Breast epithelium (tissue), 4 donors: Measurements from ENCODE around the gene SETD1A. TPM values are rescaled to one million over a fixed set of nuclear protein-coding genes. Genes with fewer than 3 reads are reported as not detected.
A peak's percentile ranks its signal among the peaks of the same experiment; 100 is the strongest.

Source experiments
- DNase-seq, 2 donors: peaks; one replicate each; pipeline ENCODE4 v3.0.0-alpha.2; 2019; ENCODE audit warnings: low spot score in 2 of 2
- H3K27ac ChIP-seq, 2 donors: fragments of 200-600 bp; sonication (generic) in 1 of 2; one replicate each; pipeline ENCODE4 v1.5.1; 2016 to 2019; ENCODE audit warnings: mild to moderate bottlenecking in 1 of 2
- H3K27me3 ChIP-seq, 2 donors: fragments of 200-600 bp; sonication (generic) in 1 of 2; one replicate each; pipeline versions ENCODE4 v1.5.1 to v1.6.0; 2017 to 2019; ENCODE audit warnings: control low read depth in 1 of 2, mild to moderate bottlenecking in 1 of 2
- H3K36me3 ChIP-seq: fragments of 200-600 bp; one replicate; pipeline ENCODE4 v1.5.1; 2019
- H3K4me1 ChIP-seq, 2 donors: fragments of 200-600 bp; sonication (generic); one replicate each; pipeline ENCODE4 v1.5.1; 2016 to 2019; ENCODE audit warnings: control low read depth in 1 of 2
- H3K4me3 ChIP-seq, 3 donors: fragments of 200-600 bp; sonication (generic); 1 replicate in 2 of 3; 2 replicates in 1 of 3; pipeline ENCODE4 v1.5.1; 2016 to 2019; ENCODE audit warnings: mild to moderate bottlenecking in 3 of 3, moderate library complexity in 2 of 3
- H3K9me3 ChIP-seq, 2 donors: fragments of 200-600 bp; sonication (generic) in 1 of 2; one replicate each; pipeline ENCODE4 v1.5.1; 2016 to 2019; ENCODE audit warnings: control low read depth in 1 of 2
- CTCF ChIP-seq, 3 donors: fragments of 450-650 bp; IDR thresholded peaks; one replicate each; pipeline ENCODE4 v1.5.1; 2016 to 2017; ENCODE audit warnings: antibody characterized with exemption in 3 of 3, mild to moderate bottlenecking in 3 of 3, moderate library complexity in 3 of 3
- POLR2A ChIP-seq: fragments of 450-650 bp; IDR thresholded peaks from one replicate; pipeline ENCODE4 v1.6.1; 2016; ENCODE audit warnings: antibody characterized with exemption, mild to moderate bottlenecking, moderate library complexity
- POLR2AphosphoS5 ChIP-seq, 3 donors: sonication (generic); formaldehyde crosslinking; IDR thresholded peaks; one replicate each; pipeline ENCODE4 v1.6.1; 2017; ENCODE audit warnings: antibody characterized with exemption in 3 of 3
- intact Hi-C: fragments of 100-400 bp; cut with DNase I; formaldehyde crosslinking; loops from one replicate; pipeline ENCODE4 v1.15.1; 2023; ENCODE audit warnings: low total_unique reads
- total RNA-seq, 3 donors: library from RNA; depleted of rRNA; stranded (reverse); fragments of >200 nt; gene quantifications; one replicate each; pipeline ENCODE4 v1.1.0, GENCODE V29; 2016

The SETD1A gene
- total RNA-seq, 3 donors from 2014 or later, result 4.8 to 5.6 (median 5.1) TPM

- H3K9me3 ChIP-seq, result no peaks in the 10 kb centered on the region
- no peaks in the 10 kb centered on the region for H3K36me3 ChIP-seq
- H3K4me1 ChIP-seq, result peaks cover 8 to 14% of the 10 kb centered on the region in 2 donors
- DNase-seq, result peak; percentile 82 to 95
- peak overlapping the region; percentile 91 to 94 for H3K27ac ChIP-seq
- H3K4me3 ChIP-seq, result peak overlapping the region; percentile 84 to 98 (median 98)
- no peaks in the 10 kb centered on the region for H3K27me3 ChIP-seq
- TF ChIP-seq POLR2A (no peak), CTCF (IDR thresholded peaks at IDR 0.05) (no peak), POLR2AphosphoS5 (IDR thresholded peaks at IDR 0.05) (peak in 2 of 3 donors; percentile 8 to 45)
- intact Hi-C loops, result loop anchor here (10.0 kb wide), 1 partner anchor 87 kb away; the partner anchor contains the start of gene STX4
Measured at GRCh38 chr16:30947859-30948666, 9.5 kb upstream of the SETD1A start.

GRCh38 chr16:30948667-30949649 is 8.6 kb upstream of the SETD1A start, which contains the start of gene ORAI3:
Gene ORAI3 (plus strand): TSS chr16:30949068. CDS start chr16:30949290, 222 bp downstream.
- DNase-seq, result peak; percentile 68 to 76

DNA sequence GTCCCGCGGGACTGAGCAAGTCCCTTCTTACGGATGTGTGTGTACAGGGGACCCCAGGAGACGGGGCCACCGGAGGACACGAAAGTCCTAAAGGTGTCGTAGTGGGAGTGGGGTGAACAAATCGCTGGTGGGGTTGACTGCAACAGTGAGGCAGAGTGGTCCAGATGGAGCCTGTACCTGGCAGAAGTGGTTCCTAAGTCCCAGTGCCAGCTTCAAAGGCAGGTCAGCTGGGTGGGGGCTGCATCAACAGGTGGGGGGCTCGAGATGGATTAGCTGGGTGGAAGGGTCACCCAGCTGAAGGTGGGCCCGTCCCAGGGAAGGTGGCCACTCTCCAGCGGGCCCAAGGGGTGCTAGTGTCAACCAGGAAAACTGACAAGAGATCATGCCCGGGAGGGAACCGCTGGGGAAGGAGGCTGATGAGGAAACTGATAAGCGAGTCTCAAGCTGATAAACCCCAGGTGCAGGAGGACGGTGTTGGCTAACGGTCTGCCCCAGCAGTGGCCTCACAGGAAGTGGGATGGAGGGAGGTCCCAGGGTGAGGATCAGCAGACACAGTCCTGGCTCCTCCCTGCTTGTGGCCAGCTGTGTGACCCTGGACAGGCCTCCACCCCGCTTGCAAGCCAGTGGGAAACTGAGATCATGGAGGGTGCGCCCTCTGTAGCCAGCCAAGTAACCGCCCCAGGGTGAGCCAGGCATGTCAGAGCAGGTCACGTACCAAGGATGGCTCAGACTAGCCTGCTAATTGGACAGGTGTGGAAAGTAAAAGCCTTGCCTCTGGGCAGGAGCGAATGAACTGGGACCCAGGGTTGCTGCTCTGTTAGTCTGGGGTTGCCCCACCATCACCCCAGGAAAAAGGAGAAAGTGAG is 7.7 kb upstream of the SETD1A start:
- peak; percentile 75 to 89 for DNase-seq
- Histone ChIP-seq H3K4me1 (peaks cover 8 to 14% of the 10 kb centered on the region in 2 donors), H3K4me3 (peak overlapping the region; percentile 84 to 98 (median 98)), H3K27me3 (no peaks in the 10 kb centered on the region), H3K27ac (peak overlapping the region; percentile 91 to 94), H3K9me3 (no peaks in the 10 kb centered on the region), H3K36me3 (no peaks in the 10 kb centered on the region)
- TF ChIP-seq POLR2AphosphoS5 (IDR thresholded peaks at IDR 0.05) (peak in 1 of 3 donors; percentile 42), CTCF (IDR thresholded peaks at IDR 0.05) (no peak), POLR2A (peak; percentile 11)
- intact Hi-C loops, result loop anchor here (10.0 kb wide), 1 partner anchor 85 kb away; the partner anchor contains the start of gene STX4

More at GRCh38 chr16:30948667-30949649, 8.6 kb upstream of the SETD1A start, which contains the start of gene ORAI3:
- Histone ChIP-seq H3K4me3 (peak within 1 kb of the TSS; percentile 84 to 98 (median 98)), H3K27ac (peak within 1 kb of the TSS; percentile 91 to 94), H3K36me3 (no peaks in the 10 kb centered on the region), H3K9me3 (no peaks in the 10 kb centered on the region), H3K27me3 (no peaks in the 10 kb centered on the region), H3K4me1 (peaks cover 8 to 14% of the 10 kb centered on the region in 2 donors)
- intact Hi-C loops, result loop anchor here (10.0 kb wide), 1 partner anchor 86 kb away; the partner anchor contains the start of gene STX4
- TF ChIP-seq POLR2AphosphoS5 (IDR thresholded peaks at IDR 0.05) (peak; percentile 22 to 62 (median 60)), POLR2A (no peak), CTCF (IDR thresholded peaks at IDR 0.05) (no peak)

DNA sequence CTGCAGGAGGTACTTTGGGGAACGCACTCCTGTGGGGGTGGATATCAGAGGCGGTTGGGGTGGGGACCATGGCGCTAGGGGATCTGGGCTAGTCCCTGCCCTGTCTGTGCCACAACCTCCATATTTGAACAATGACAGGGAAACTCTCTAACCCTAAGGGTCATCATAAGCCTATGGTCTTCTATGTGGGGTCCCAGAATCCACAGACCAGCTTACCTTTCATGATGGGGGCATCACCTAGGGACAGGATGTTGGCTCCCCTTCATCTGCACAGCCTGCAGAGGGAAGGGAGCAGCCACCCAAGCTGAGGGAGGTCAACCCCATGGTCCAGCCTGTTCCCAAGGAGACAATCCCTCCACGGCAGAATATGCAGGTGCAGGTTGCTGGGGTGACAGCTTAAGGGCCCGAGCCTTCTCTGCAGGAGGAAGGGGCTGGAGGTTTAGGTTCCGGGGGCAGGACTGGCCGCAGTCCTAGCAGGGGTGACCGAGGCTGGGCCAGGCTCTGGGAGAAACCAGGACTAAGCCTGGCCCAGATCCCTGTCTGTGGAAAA is 7.0 kb upstream of the SETD1A start:
- no peak for TF ChIP-seq POLR2AphosphoS5 (IDR thresholded peaks at IDR 0.05)
- TF ChIP-seq CTCF (IDR thresholded peaks at IDR 0.05), result no peak
- no peak for TF ChIP-seq POLR2A
- Histone ChIP-seq H3K4me3 (peak overlapping the region; percentile 84 to 98 (median 98)), H3K4me1 (peaks cover 8 to 14% of the 10 kb centered on the region in 2 donors), H3K9me3 (no peaks in the 10 kb centered on the region), H3K27ac (peak overlapping the region; percentile 91 to 94), H3K36me3 (no peaks in the 10 kb centered on the region), H3K27me3 (no peaks in the 10 kb centered on the region)
- no peak for DNase-seq
- intact Hi-C loops, result no loop called here
